ENCODE results near the gene MYL3. TPM values are rescaled to one million over a fixed set of nuclear protein-coding genes. Genes with fewer than 3 reads are reported as not detected.

Gene MYL3
- total RNA-seq, 1 donor from 2014 or later: 7,440 TPM

- peak overlapping the region; percentile 17 for H3K4me3 ChIP-seq
- intact Hi-C loops (cut with micrococcal nuclease): loop anchor here (5.0 kb wide), 1 partner anchor 202 kb away; no protein-coding TSS in a partner anchor
- no peaks in the 10 kb centered on the region for H3K36me3 ChIP-seq
- no peaks in the 10 kb centered on the region for H3K9me3 ChIP-seq (replicated peaks)
- H3K27me3 ChIP-seq (ENCODE audit: low read depth): no peaks in the 10 kb centered on the region
- no peak for TF ChIP-seq CTCF (IDR thresholded peaks at IDR 0.05; ENCODE audit: borderline replicate concordance)
- DNase-seq: no peak
- no peak overlapping the region for H3K27ac ChIP-seq (replicated peaks)
- peaks cover 37% of the 10 kb centered on the region for H3K4me1 ChIP-seq
These were observed 45.8 kb upstream of the MYL3 start for GRCh38 chr3:46908986-46909534.

GRCh38 chr3:46908294-46908985 lies 45.2 kb upstream of the MYL3 start:
- intact Hi-C loops (cut with micrococcal nuclease): loop anchor here (5.0 kb wide), 1 partner anchor 201 kb away; no protein-coding TSS in a partner anchor
- Histone ChIP-seq H3K4me1 (peaks cover 31% of the 10 kb centered on the region), H3K27ac (replicated peaks) (no peak overlapping the region), H3K36me3 (no peaks in the 10 kb centered on the region), H3K9me3 (replicated peaks) (no peaks in the 10 kb centered on the region), H3K27me3 (ENCODE audit: low read depth) (no peaks in the 10 kb centered on the region), H3K4me3 (no peak overlapping the region)
- TF ChIP-seq CTCF (IDR thresholded peaks at IDR 0.05; ENCODE audit: borderline replicate concordance): peak; percentile 30
- DNase-seq: no peak

GRCh38 chr3:46907960-46908293 lies 44.7 kb upstream of the MYL3 start:
- H3K36me3 ChIP-seq: no peaks in the 10 kb centered on the region
- H3K27me3 ChIP-seq (ENCODE audit: low read depth): no peaks in the 10 kb centered on the region
- no peak overlapping the region for H3K27ac ChIP-seq (replicated peaks)
- peaks cover 25% of the 10 kb centered on the region for H3K4me1 ChIP-seq
- no peak for TF ChIP-seq CTCF (IDR thresholded peaks at IDR 0.05; ENCODE audit: borderline replicate concordance)
- H3K9me3 ChIP-seq (replicated peaks): no peaks in the 10 kb centered on the region
- no peak overlapping the region for H3K4me3 ChIP-seq
- intact Hi-C loops (cut with micrococcal nuclease): loop anchor here (5.0 kb wide), 1 partner anchor 201 kb away; no protein-coding TSS in a partner anchor
- DNase-seq: no peak

- intact Hi-C loops (cut with micrococcal nuclease): loop anchor here (5.0 kb wide), 1 partner anchor 200 kb away; no protein-coding TSS in a partner anchor
- Histone ChIP-seq H3K36me3 (no peaks in the 10 kb centered on the region), H3K4me1 (peaks cover 22% of the 10 kb centered on the region), H3K4me3 (no peak overlapping the region), H3K27ac (replicated peaks) (no peak overlapping the region), H3K9me3 (replicated peaks) (no peaks in the 10 kb centered on the region), H3K27me3 (ENCODE audit: low read depth) (no peaks in the 10 kb centered on the region)
- no peak for DNase-seq
- no peak for TF ChIP-seq CTCF (IDR thresholded peaks at IDR 0.05; ENCODE audit: borderline replicate concordance)
These were observed 44.0 kb upstream of the MYL3 start for GRCh38 chr3:46907271-46907670.

GRCh38 chr3:46906471-46907058 lies 43.3 kb upstream of the MYL3 start:
- Histone ChIP-seq H3K27ac (replicated peaks) (no peak overlapping the region), H3K9me3 (replicated peaks) (no peaks in the 10 kb centered on the region), H3K27me3 (ENCODE audit: low read depth) (no peaks in the 10 kb centered on the region), H3K36me3 (no peaks in the 10 kb centered on the region), H3K4me3 (no peak overlapping the region), H3K4me1 (peaks cover 22% of the 10 kb centered on the region)
- DNase-seq: no peak
- intact Hi-C loops (cut with micrococcal nuclease): loop anchor here (5.0 kb wide), 1 partner anchor 199 kb away; no protein-coding TSS in a partner anchor
- TF ChIP-seq CTCF (IDR thresholded peaks at IDR 0.05; ENCODE audit: borderline replicate concordance): no peak

All from left ventricle myocardium inferior (tissue), 1 donor.